Keratinocyte (primary cell): ENCODE measurements around the gene ILKAP. TPM values are rescaled to one million over a fixed set of nuclear protein-coding genes. Genes with fewer than 3 reads are reported as not detected.

Source experiments
- DNase-seq: peaks from one replicate; pipeline ENCODE4 v3.0.0-alpha.2; 2011; ENCODE audit warnings: low read depth, missing footprints, low spot score
- FAIRE-seq: peaks from 2 replicates; lab custom pipeline; 2011; peaks lifted over from hg19 to GRCh38; lab: Jason Lieb, UNC
- H2AFZ ChIP-seq: 2 replicates; pipeline ENCODE4 v1.6.0; 2012; ENCODE audit warnings: low read length, control low read depth, inconsistent platforms; ENCODE audit not compliant: control insufficient read depth
- H3K27ac ChIP-seq: 2 replicates; pipeline ENCODE4 v1.5.1; 2011; ENCODE audit warnings: low read length; ENCODE audit not compliant: control insufficient read depth, insufficient read depth
- H3K27me3 ChIP-seq: 3 replicates; pipeline ENCODE4 v1.6.0; 2011; ENCODE audit warnings: low read length; ENCODE audit not compliant: control insufficient read depth, insufficient read depth; ENCODE audit errors: extremely low read depth
- H3K36me3 ChIP-seq, 2 experiments: 2 replicates in 1 of 2; 3 replicates in 1 of 2; pipeline ENCODE4 v1.5.1; 2011; ENCODE audit warnings: low read length in 2 of 2, mild to moderate bottlenecking in 1 of 2; ENCODE audit not compliant: control insufficient read depth in 2 of 2, insufficient read depth in 2 of 2; ENCODE audit errors: extremely low read depth in 1 of 2
- H3K4me1 ChIP-seq: 3 replicates; pipeline ENCODE4 v1.5.1; 2011; ENCODE audit warnings: low read length; ENCODE audit not compliant: control insufficient read depth, insufficient read depth; ENCODE audit errors: extremely low read depth
- H3K4me2 ChIP-seq: 3 replicates; pipeline ENCODE4 v1.6.0; 2011; ENCODE audit warnings: low read depth, low read length; ENCODE audit not compliant: control insufficient read depth, insufficient read depth; ENCODE audit errors: extremely low read depth
- H3K4me3 ChIP-seq, 3 experiments: fragments of 200-600 bp in 1 of 3; sonication (generic) in 1 of 3; 2 replicates in 2 of 3; 3 replicates in 1 of 3; pipeline ENCODE4 v1.5.1; 2011 to 2016; ENCODE audit warnings: low read length in 3 of 3, mild to moderate bottlenecking in 3 of 3, control low read depth in 2 of 3, inconsistent platforms in 1 of 3, low read depth in 1 of 3, mixed read lengths in 1 of 3, mixed run types in 1 of 3, moderate library complexity in 1 of 3; ENCODE audit not compliant: control insufficient read depth in 2 of 3, insufficient read depth in 2 of 3; ENCODE audit errors: extremely low read depth in 1 of 3
- H3K79me2 ChIP-seq: 2 replicates; pipeline ENCODE4 v1.6.0; 2012; ENCODE audit warnings: low read length; ENCODE audit not compliant: control insufficient read depth, insufficient read depth
- H3K9ac ChIP-seq: 3 replicates; pipeline ENCODE4 v1.6.0; 2011; ENCODE audit warnings: low read length; ENCODE audit not compliant: control insufficient read depth, insufficient read depth; ENCODE audit errors: extremely low read depth
- H3K9me1 ChIP-seq: 3 replicates; pipeline ENCODE4 v1.6.0; 2011; ENCODE audit warnings: low read length; ENCODE audit not compliant: control insufficient read depth, insufficient read depth; ENCODE audit errors: extremely low read depth
- H3K9me3 ChIP-seq: 2 replicates; pipeline ENCODE4 v1.5.1; 2012; ENCODE audit warnings: low read depth, low read length; ENCODE audit not compliant: control insufficient read depth
- H4K20me1 ChIP-seq: 3 replicates; pipeline ENCODE4 v1.6.0; 2011; ENCODE audit warnings: low read length; ENCODE audit not compliant: control insufficient read depth, insufficient read depth; ENCODE audit errors: extremely low read depth
- CTCF ChIP-seq, 3 experiments: IDR thresholded peaks in 1 of 3; conservative IDR thresholded peaks in 1 of 3; optimal IDR thresholded peaks in 1 of 3; 2 replicates in 2 of 3; 3 replicates in 1 of 3; pipeline versions ENCODE3 to v1.5.1; 2011; ENCODE audit warnings: low read length in 3 of 3, mild to moderate bottlenecking in 3 of 3, moderate library complexity in 2 of 3, control low read depth in 1 of 3, inconsistent platforms in 1 of 3; ENCODE audit not compliant: insufficient read depth in 2 of 3; ENCODE audit errors: extremely low read depth in 1 of 3
- EZH2 ChIP-seq: IDR thresholded peaks from one replicate; pipeline ENCODE4 v1.6.1; 2012; ENCODE audit warnings: inconsistent platforms, mild to moderate bottlenecking, low read length, moderate library complexity
- dilution Hi-C: fragments of 300-500 bp; cut with MboI; formaldehyde crosslinking; loops from one replicate; pipeline ENCODE4 v1.7.0; 2020; ENCODE audit warnings: low sequenced_read_pairs; ENCODE audit not compliant: extremely low pct_ligation_motif_present
- polyA plus RNA-seq, 5 experiments: library from polyadenylated mRNA; depleted of rRNA in 3 of 5; stranded (reverse) in 3 of 5; stranded (forward) in 1 of 5; unstranded in 1 of 5; fragments of >200 nt; gene quantifications; 1 replicate in 1 of 5; 2 replicates in 3 of 5; 3 replicates in 1 of 5; pipeline versions ENCODE4 v1.2.1 to v1.2.3, GENCODE V29; 2011 to 2012; ENCODE audit warnings: missing spikeins in 2 of 5, low read depth in 1 of 5, low replicate concordance in 1 of 5

The ILKAP gene
- polyA plus RNA-seq, 1 donor (not counting 4 experiments of a cell fraction or from before 2014, with no cell fraction given) = 39.1 TPM

GRCh38 chr2:238138331-238139195 is 64.9 kb downstream of the ILKAP start, which contains the start of gene KLHL30:
TSS of gene KLHL30 (plus strand) at chr2:238138668. CDS start at chr2:238140755, 2,087 bp downstream.
- Histone ChIP-seq H3K27me3 (no peaks in the 10 kb centered on the region), H3K9me1 (no peaks in the 10 kb centered on the region), H4K20me1 (no peaks in the 10 kb centered on the region), H3K79me2 (no peaks in the 10 kb centered on the region), H3K9ac (no peak within 1 kb of the TSS), H2AFZ (no peak within 1 kb of the TSS), H3K36me3 (no peaks in the 10 kb centered on the region), H3K27ac (no peak within 1 kb of the TSS), H3K9me3 (no peaks in the 10 kb centered on the region), H3K4me3 (no peak within 1 kb of the TSS), H3K4me1 (peaks cover 25% of the 10 kb centered on the region), H3K4me2 (no peak within 1 kb of the TSS)
- FAIRE-seq (no peak), DNase-seq (no peak)
- TF ChIP-seq CTCF (optimal IDR thresholded peaks at IDR 0.05 in 1 of 3, IDR thresholded peaks at IDR 0.05 in 1 of 3, conservative IDR thresholded peaks at IDR 0.05 in 1 of 3; ENCODE audit: extremely low read depth in 1 of 3, insufficient read depth in 2 of 3, low read length in 3 of 3) (no peak), EZH2 (no peak)
- dilution Hi-C loops = no loop called here

GRCh38 chr2:238137885-238138284 is 65.6 kb downstream of the ILKAP start:
- H3K27ac ChIP-seq = no peak overlapping the region
- no peaks in the 10 kb centered on the region for H3K27me3 ChIP-seq
- H3K4me2 ChIP-seq = no peak overlapping the region
- no peaks in the 10 kb centered on the region for H4K20me1 ChIP-seq
- H3K79me2 ChIP-seq = no peaks in the 10 kb centered on the region
- peaks cover 18% of the 10 kb centered on the region for H3K4me1 ChIP-seq
- no peak overlapping the region for H3K9ac ChIP-seq
- H2AFZ ChIP-seq = no peak overlapping the region
- no peak overlapping the region for H3K4me3 ChIP-seq
- H3K36me3 ChIP-seq = no peaks in the 10 kb centered on the region
- dilution Hi-C loops = no loop called here
- DNase-seq (no peak), FAIRE-seq (no peak)
- no peaks in the 10 kb centered on the region for H3K9me1 ChIP-seq
- no peak for TF ChIP-seq EZH2
- TF ChIP-seq CTCF (optimal IDR thresholded peaks at IDR 0.05 in 1 of 3, IDR thresholded peaks at IDR 0.05 in 1 of 3, conservative IDR thresholded peaks at IDR 0.05 in 1 of 3; ENCODE audit: extremely low read depth in 1 of 3, insufficient read depth in 2 of 3, low read length in 3 of 3) = no peak
- no peaks in the 10 kb centered on the region for H3K9me3 ChIP-seq
